ENCODE data around the gene MMP27.

The MMP27 gene

GRCh38 chr11:102703826-102704493 is 1.6 kb downstream of the MMP27 start:
- no peak for DNase-seq (ENCODE audit: low read depth in 2 of 2)

- no peak for DNase-seq (ENCODE audit: low read depth in 2 of 2)
Measured at GRCh38 chr11:102695201-102695600, 10.4 kb downstream of the MMP27 start.

GRCh38 chr11:102685754-102686153 is 19.8 kb downstream of the MMP27 start:
- DNase-seq (ENCODE audit: low read depth in 2 of 2) = no peak

GRCh38 chr11:102685338-102685737 is 20.2 kb downstream of the MMP27 start:
- no peak for DNase-seq (ENCODE audit: low read depth in 2 of 2)

- no peak for DNase-seq (ENCODE audit: low read depth in 2 of 2)
Measured at GRCh38 chr11:102683277-102683676, 22.3 kb downstream of the MMP27 start.

- peak; percentile 28 to 29 for DNase-seq (ENCODE audit: low read depth in 2 of 2)
Measured at GRCh38 chr11:102680945-102681344, 24.6 kb downstream of the MMP27 start.

GRCh38 chr11:102678022-102678421 is 27.5 kb downstream of the MMP27 start:
- no peak for DNase-seq (ENCODE audit: low read depth in 2 of 2)

GRCh38 chr11:102676084-102676483 is 29.5 kb downstream of the MMP27 start:
- DNase-seq (ENCODE audit: low read depth in 2 of 2) = no peak

GRCh38 chr11:102669664-102670063 is 35.9 kb downstream of the MMP27 start:
- DNase-seq (ENCODE audit: low read depth in 2 of 2) = peak; percentile 23 to 25

- peak; percentile 20 to 26 for DNase-seq (ENCODE audit: low read depth in 2 of 2)
Measured at GRCh38 chr11:102666331-102666957, 39.1 kb downstream of the MMP27 start.

GRCh38 chr11:102664001-102664752 is 41.4 kb downstream of the MMP27 start:
- no peak for DNase-seq (ENCODE audit: low read depth in 2 of 2)

GRCh38 chr11:102662607-102663006 is 43.0 kb downstream of the MMP27 start:
- DNase-seq (ENCODE audit: low read depth in 2 of 2) = no peak

- DNase-seq (ENCODE audit: low read depth in 2 of 2) = no peak
Measured at GRCh38 chr11:102661040-102661439, 44.5 kb downstream of the MMP27 start.

- DNase-seq (ENCODE audit: low read depth in 2 of 2) = no peak
Measured at GRCh38 chr11:102656528-102656927, 49.0 kb downstream of the MMP27 start.

GRCh38 chr11:102655547-102655946 is 50.0 kb downstream of the MMP27 start:
- no peak for DNase-seq (ENCODE audit: low read depth in 2 of 2)

- no peak for DNase-seq (ENCODE audit: low read depth in 2 of 2)
Measured at GRCh38 chr11:102654761-102655160, 50.8 kb downstream of the MMP27 start.

GRCh38 chr11:102653744-102654291 is 51.8 kb downstream of the MMP27 start:
- DNase-seq (ENCODE audit: low read depth in 2 of 2) = no peak

GRCh38 chr11:102647430-102647829 is 58.1 kb downstream of the MMP27 start:
- DNase-seq (ENCODE audit: low read depth in 2 of 2) = no peak

- DNase-seq (ENCODE audit: low read depth in 2 of 2) = no peak
Measured at GRCh38 chr11:102643941-102644340, 61.6 kb downstream of the MMP27 start.

Data from fibroblast of skin of left quadriceps (primary cell).